GM12801 (cell line): ENCODE data around the gene KLF7.

Experiments
- CTCF ChIP-seq: IDR thresholded peaks from one replicate; pipeline ENCODE4 v1.5.1; 2011; ENCODE audit warnings: control low read depth; ENCODE audit not compliant: insufficient read length; ENCODE audit errors: extremely low read depth

KLF7 gene

GRCh38 chr2:207078186-207078798 lies 87.5 kb downstream of the KLF7 start:
- no peak for TF ChIP-seq CTCF

- no peak for TF ChIP-seq CTCF
These were observed 88.5 kb downstream of the KLF7 start for GRCh38 chr2:207077266-207077665.

- no peak for TF ChIP-seq CTCF
These were observed 90.3 kb downstream of the KLF7 start for GRCh38 chr2:207075456-207075855.

- no peak for TF ChIP-seq CTCF
These were observed 91.7 kb downstream of the KLF7 start for GRCh38 chr2:207073801-207074678.

GRCh38 chr2:207073412-207073800 lies 92.3 kb downstream of the KLF7 start:
- TF ChIP-seq CTCF: no peak

GRCh38 chr2:207072571-207072970 lies 93.2 kb downstream of the KLF7 start:
- no peak for TF ChIP-seq CTCF

GRCh38 chr2:207071820-207072219 lies 93.9 kb downstream of the KLF7 start:
- no peak for TF ChIP-seq CTCF
